Measurements from ENCODE around the gene HAUS5. TPM values are rescaled to one million over a fixed set of nuclear protein-coding genes. Genes with fewer than 3 reads are reported as not detected.
A peak's percentile ranks its signal among the peaks of the same experiment; 100 is the strongest.

The HAUS5 gene
- total and polyA plus RNA-seq, 4 experiments from 2014 or later = 7.8 to 29.3 (median 18.8) TPM

- H3K27me3 ChIP-seq (ENCODE audit: insufficient read depth, low read length) = no peaks in the 10 kb centered on the region
- H3K4me3 ChIP-seq (ENCODE audit: low read length in 2 of 2) = peak within 1 kb of the TSS; percentile 27 to 86
- H3K27ac Mint-ChIP-seq = peak within 1 kb of the TSS; percentile 95 to 100 (median 100)
- DNase-seq = peak; percentile 96 to 98 (median 97)
- ChIA-PET CTCF (ENCODE audit: partially characterized antibody) (no interaction called here), POLR2A (ENCODE audit: partially characterized antibody) (interaction anchor here (0.7 to 5.3 kb wide), 4 partner anchors 14 to 19 kb away, joined by 3 to 45 read pairs (median 8); partner anchors contain the start of genes COX6B1, ETV2 and HAUS5)
- H3K9me3 ChIP-seq (ENCODE audit: control insufficient read depth in 1 of 2, low read length in 2 of 2) = no peaks in the 10 kb centered on the region
- H3K27me3 Mint-ChIP-seq = peaks cover 0 to 1% of the 10 kb centered on the region in 2 donors
- peak within 1 kb of the TSS; percentile 88 for H3K27ac ChIP-seq (ENCODE audit: low read depth, low read length)
- no peaks in the 10 kb centered on the region for H3K9me3 Mint-ChIP-seq
- H3K4me1 ChIP-seq (ENCODE audit: insufficient read depth, low read length) = peaks cover 17% of the 10 kb centered on the region
- H3K36me3 ChIP-seq (ENCODE audit: insufficient read depth, low read length) = peaks cover 32% of the 10 kb centered on the region
- H3K4me1 Mint-ChIP-seq = peaks cover 13 to 35% (median 19%) of the 10 kb centered on the region in 4 donors
- intact Hi-C loops (cut with micrococcal nuclease) = loop anchor here (1.0 to 5.0 kb wide), 4 partner anchors 16 to 81 kb away; partner anchors contain the start of genes COX6B1, HAUS5 and TMEM147
- H3K36me3 Mint-ChIP-seq = peaks cover 25 to 38% of the 10 kb centered on the region in 2 donors
- H3K4me3 Mint-ChIP-seq = peak within 1 kb of the TSS; percentile 97 to 100 (median 98)
Observed at GRCh38 chr19:35628565-35629331, 16.2 kb downstream of the HAUS5 start, which contains the start of gene RBM42. TSS of gene RBM42 (plus strand) at chr19:35629036. CDS start at chr19:35629154, 118 bp downstream.

DNA sequence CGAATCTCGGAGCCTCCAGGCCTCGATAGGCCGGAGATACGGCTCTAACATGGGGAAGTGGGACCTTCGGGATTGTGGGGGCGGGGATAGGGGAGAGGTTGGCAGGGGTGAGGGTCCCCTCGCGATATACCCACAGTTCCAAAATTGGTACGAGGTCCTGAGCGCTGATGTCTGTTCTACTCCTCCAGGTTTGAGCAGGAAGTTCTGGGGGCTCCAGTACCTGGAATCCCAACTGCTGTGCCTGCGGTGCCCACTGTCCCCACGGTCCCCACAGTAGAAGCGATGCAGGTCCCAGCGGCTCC lies 16.7 kb downstream of the HAUS5 start:
- peaks cover 25 to 42% of the 10 kb centered on the region in 2 donors for H3K36me3 Mint-ChIP-seq
- no peak for DNase-seq
- no peaks in the 10 kb centered on the region for H3K9me3 Mint-ChIP-seq
- H3K9me3 ChIP-seq (ENCODE audit: control insufficient read depth in 1 of 2, low read length in 2 of 2) = no peaks in the 10 kb centered on the region
- ChIA-PET POLR2A (ENCODE audit: partially characterized antibody) (interaction anchor here (2.3 to 5.3 kb wide), 2 partner anchors 14 to 19 kb away, joined by 8 to 45 read pairs; partner anchors contain the start of genes COX6B1 and ETV2), CTCF (ENCODE audit: partially characterized antibody) (interaction anchor here (1.5 kb wide), 1 partner anchor 19 kb away, joined by 3 read pairs; the partner anchor contains the start of gene COX6B1)
- H3K4me1 Mint-ChIP-seq = peaks cover 13 to 35% (median 19%) of the 10 kb centered on the region in 4 donors
- peaks cover 37% of the 10 kb centered on the region for H3K36me3 ChIP-seq (ENCODE audit: insufficient read depth, low read length)
- intact Hi-C loops (cut with micrococcal nuclease) = loop anchor here (5.0 kb wide), 1 partner anchor 82 kb away; the partner anchor contains the start of gene TMEM147
- peak overlapping the region; percentile 97 to 100 (median 98) for H3K4me3 Mint-ChIP-seq
- H3K27me3 ChIP-seq (ENCODE audit: insufficient read depth, low read length) = no peaks in the 10 kb centered on the region
- H3K4me3 ChIP-seq (ENCODE audit: low read length in 2 of 2) = peak overlapping the region; percentile 27 to 86
- peaks cover 17% of the 10 kb centered on the region for H3K4me1 ChIP-seq (ENCODE audit: insufficient read depth, low read length)
- H3K27ac Mint-ChIP-seq = peak overlapping the region; percentile 95 to 100 (median 100)
- H3K27ac ChIP-seq (ENCODE audit: low read depth, low read length) = peak overlapping the region; percentile 88
- H3K27me3 Mint-ChIP-seq = peaks cover 0 to 1% of the 10 kb centered on the region in 2 donors

- Histone ChIP-seq H3K36me3 (ENCODE audit: insufficient read depth, low read length) (peaks cover 65% of the 10 kb centered on the region), H3K4me3 (ENCODE audit: low read length in 2 of 2) (no peak overlapping the region), H3K27ac (ENCODE audit: low read depth, low read length) (no peak overlapping the region), H3K4me1 (ENCODE audit: insufficient read depth, low read length) (peaks cover 12% of the 10 kb centered on the region), H3K9me3 (ENCODE audit: control insufficient read depth in 1 of 2, low read length in 2 of 2) (no peaks in the 10 kb centered on the region), H3K27me3 (ENCODE audit: insufficient read depth, low read length) (no peaks in the 10 kb centered on the region)
- Mint-ChIP-seq H3K36me3 (peaks cover 48 to 71% of the 10 kb centered on the region in 2 donors), H3K4me1 (peaks cover 6 to 20% (median 11%) of the 10 kb centered on the region in 4 donors), H3K9me3 (no peaks in the 10 kb centered on the region), H3K27me3 (peaks cover 0 to under 1% of the 10 kb centered on the region in 2 donors), H3K27ac (no peak overlapping the region), H3K4me3 (no peak overlapping the region)
- ChIA-PET POLR2A (ENCODE audit: partially characterized antibody) (interaction anchor here (0.6 kb wide), 1 partner anchor 265 kb away, joined by 3 read pairs; no protein-coding TSS in a partner anchor), CTCF (ENCODE audit: partially characterized antibody) (interaction anchor here (0.9 kb wide), 1 partner anchor 23 kb away, joined by 3 read pairs; no protein-coding TSS in a partner anchor)
- intact Hi-C loops (cut with micrococcal nuclease) = no loop called here
- no peak for DNase-seq
Observed at GRCh38 chr19:35633727-35634440, 21.3 kb downstream of the HAUS5 start.

DNA sequence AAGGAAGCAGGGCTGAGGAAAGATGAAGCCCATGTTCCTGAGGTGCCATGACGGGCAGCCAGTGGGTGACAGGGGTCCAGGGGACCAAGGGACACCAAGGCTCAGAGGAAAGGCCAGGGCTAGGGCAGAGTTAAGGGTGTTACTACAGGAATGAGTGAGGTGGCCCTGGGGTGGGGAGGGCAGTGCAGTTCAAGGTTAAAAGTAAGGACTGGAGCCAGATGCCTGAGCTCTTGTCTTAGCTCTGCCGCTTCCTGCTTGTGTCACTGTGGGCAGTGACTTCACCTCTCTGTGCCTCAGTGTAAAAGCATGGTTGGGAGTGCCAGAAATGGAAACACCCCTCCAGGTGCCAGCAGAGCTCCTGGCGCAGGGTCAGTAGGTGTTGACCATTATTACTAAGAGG lies 24.1 kb downstream of the HAUS5 start:
- Mint-ChIP-seq H3K36me3 (peaks cover 35 to 54% of the 10 kb centered on the region in 2 donors), H3K27ac (peak overlapping the region in 1 of 7 donors; percentile 53), H3K9me3 (no peaks in the 10 kb centered on the region), H3K4me1 (peaks cover 4 to 15% (median 6%) of the 10 kb centered on the region in 4 donors), H3K27me3 (no peaks in the 10 kb centered on the region), H3K4me3 (no peak overlapping the region)
- DNase-seq = no peak
- Histone ChIP-seq H3K9me3 (ENCODE audit: control insufficient read depth in 1 of 2, low read length in 2 of 2) (no peaks in the 10 kb centered on the region), H3K27ac (ENCODE audit: low read depth, low read length) (no peak overlapping the region), H3K4me1 (ENCODE audit: insufficient read depth, low read length) (peaks cover 7% of the 10 kb centered on the region), H3K4me3 (ENCODE audit: low read length in 2 of 2) (no peak overlapping the region), H3K27me3 (ENCODE audit: insufficient read depth, low read length) (no peaks in the 10 kb centered on the region), H3K36me3 (ENCODE audit: insufficient read depth, low read length) (peaks cover 53% of the 10 kb centered on the region)
- POLR2A ChIA-PET (ENCODE audit: partially characterized antibody) = no interaction called here
- CTCF ChIA-PET (ENCODE audit: partially characterized antibody) = interaction anchor here (0.7 kb wide), 1 partner anchor 144 kb away, joined by 3 read pairs; no protein-coding TSS in a partner anchor
- intact Hi-C loops (cut with micrococcal nuclease) = no loop called here

DNA sequence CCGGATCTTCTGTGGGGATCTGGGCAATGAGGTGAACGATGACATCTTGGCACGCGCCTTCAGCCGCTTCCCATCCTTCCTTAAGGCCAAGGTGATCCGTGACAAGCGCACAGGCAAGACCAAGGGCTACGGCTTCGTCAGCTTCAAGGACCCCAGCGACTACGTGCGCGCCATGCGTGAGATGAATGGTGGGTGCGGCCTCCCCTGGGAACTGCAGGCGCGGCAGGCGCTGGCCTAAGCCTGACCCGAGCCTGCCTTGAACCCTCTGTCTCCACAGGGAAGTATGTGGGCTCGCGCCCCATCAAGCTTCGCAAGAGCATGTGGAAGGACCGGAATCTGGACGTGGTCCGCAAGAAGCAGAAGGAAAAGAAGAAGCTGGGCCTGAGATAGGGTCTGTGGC lies 24.6 kb downstream of the HAUS5 start:
- Histone ChIP-seq H3K27me3 (ENCODE audit: insufficient read depth, low read length) (no peaks in the 10 kb centered on the region), H3K27ac (ENCODE audit: low read depth, low read length) (no peak overlapping the region), H3K4me3 (ENCODE audit: low read length in 2 of 2) (no peak overlapping the region), H3K4me1 (ENCODE audit: insufficient read depth, low read length) (peaks cover 12% of the 10 kb centered on the region), H3K9me3 (ENCODE audit: control insufficient read depth in 1 of 2, low read length in 2 of 2) (no peaks in the 10 kb centered on the region), H3K36me3 (ENCODE audit: insufficient read depth, low read length) (peaks cover 49% of the 10 kb centered on the region)
- H3K9me3 Mint-ChIP-seq = no peaks in the 10 kb centered on the region
- peaks cover 30 to 48% of the 10 kb centered on the region in 2 donors for H3K36me3 Mint-ChIP-seq
- peaks cover 4 to 11% (median 7%) of the 10 kb centered on the region in 4 donors for H3K4me1 Mint-ChIP-seq
- H3K27me3 Mint-ChIP-seq = no peaks in the 10 kb centered on the region
- DNase-seq = no peak
- intact Hi-C loops (cut with micrococcal nuclease) = no loop called here
- no peak overlapping the region for H3K27ac Mint-ChIP-seq
- peak overlapping the region in 1 of 8 donors; percentile 38 for H3K4me3 Mint-ChIP-seq
- POLR2A ChIA-PET (ENCODE audit: partially characterized antibody) = interaction anchor here (1.0 to 1.8 kb wide), 3 partner anchors 9 to 24 kb away, joined by 3 to 7 read pairs (median 6); partner anchors contain the start of genes COX6B1 and HAUS5
- CTCF ChIA-PET (ENCODE audit: partially characterized antibody) = interaction anchor here (1.9 kb wide), 1 partner anchor 11 kb away, joined by 6 read pairs; the partner anchor contains the start of gene COX6B1

DNA sequence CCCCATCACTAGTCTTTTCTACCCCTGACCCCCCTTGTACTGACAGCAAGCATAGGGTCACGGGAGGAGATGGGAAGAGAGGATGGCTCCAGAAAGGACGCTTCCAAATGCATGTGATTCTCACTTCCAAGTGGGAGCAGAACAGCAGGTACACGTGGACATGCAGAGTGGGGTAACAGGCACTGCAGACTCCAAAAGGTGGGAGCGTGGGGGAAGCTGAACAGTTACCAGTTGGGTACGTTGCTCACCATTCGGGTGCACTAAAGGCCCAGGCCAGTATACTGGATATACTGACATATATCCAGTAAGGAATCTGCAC lies 26.7 kb downstream of the HAUS5 start:
- Histone ChIP-seq H3K27me3 (ENCODE audit: insufficient read depth, low read length) (no peaks in the 10 kb centered on the region), H3K27ac (ENCODE audit: low read depth, low read length) (no peak overlapping the region), H3K36me3 (ENCODE audit: insufficient read depth, low read length) (peaks cover 27% of the 10 kb centered on the region), H3K4me3 (ENCODE audit: low read length in 2 of 2) (no peak overlapping the region), H3K9me3 (ENCODE audit: control insufficient read depth in 1 of 2, low read length in 2 of 2) (no peaks in the 10 kb centered on the region), H3K4me1 (ENCODE audit: insufficient read depth, low read length) (peaks cover 21% of the 10 kb centered on the region)
- ChIA-PET POLR2A (ENCODE audit: partially characterized antibody) (no interaction called here), CTCF (ENCODE audit: partially characterized antibody) (interaction anchor here (1.9 kb wide), 1 partner anchor 9 kb away, joined by 6 read pairs; the partner anchor contains the start of gene COX6B1)
- no peaks in the 10 kb centered on the region for H3K27me3 Mint-ChIP-seq
- no peak for DNase-seq
- H3K4me1 Mint-ChIP-seq = peaks cover 2 to 17% (median 9%) of the 10 kb centered on the region in 4 donors
- no peaks in the 10 kb centered on the region for H3K9me3 Mint-ChIP-seq
- H3K27ac Mint-ChIP-seq = peak overlapping the region in 3 of 7 donors; percentile 43 to 83 (median 55)
- no peak overlapping the region for H3K4me3 Mint-ChIP-seq
- intact Hi-C loops (cut with micrococcal nuclease) = no loop called here
- H3K36me3 Mint-ChIP-seq = peaks cover 22 to 32% of the 10 kb centered on the region in 2 donors

Measured in CD4-positive, alpha-beta memory T cell (primary cell).